Colon (tissue), 2 donors: Measurements from ENCODE around the gene C1QTNF5.
A peak's percentile ranks its signal among the peaks of the same experiment; 100 is the strongest.

Source experiments
- FAIRE-seq: peaks from 2 replicates; lab custom pipeline; 2012; peaks lifted over from hg19 to GRCh38; lab: Jason Lieb, UNC
- donor health status: control.
- donor health status: control.

C1QTNF5 gene

DNA sequence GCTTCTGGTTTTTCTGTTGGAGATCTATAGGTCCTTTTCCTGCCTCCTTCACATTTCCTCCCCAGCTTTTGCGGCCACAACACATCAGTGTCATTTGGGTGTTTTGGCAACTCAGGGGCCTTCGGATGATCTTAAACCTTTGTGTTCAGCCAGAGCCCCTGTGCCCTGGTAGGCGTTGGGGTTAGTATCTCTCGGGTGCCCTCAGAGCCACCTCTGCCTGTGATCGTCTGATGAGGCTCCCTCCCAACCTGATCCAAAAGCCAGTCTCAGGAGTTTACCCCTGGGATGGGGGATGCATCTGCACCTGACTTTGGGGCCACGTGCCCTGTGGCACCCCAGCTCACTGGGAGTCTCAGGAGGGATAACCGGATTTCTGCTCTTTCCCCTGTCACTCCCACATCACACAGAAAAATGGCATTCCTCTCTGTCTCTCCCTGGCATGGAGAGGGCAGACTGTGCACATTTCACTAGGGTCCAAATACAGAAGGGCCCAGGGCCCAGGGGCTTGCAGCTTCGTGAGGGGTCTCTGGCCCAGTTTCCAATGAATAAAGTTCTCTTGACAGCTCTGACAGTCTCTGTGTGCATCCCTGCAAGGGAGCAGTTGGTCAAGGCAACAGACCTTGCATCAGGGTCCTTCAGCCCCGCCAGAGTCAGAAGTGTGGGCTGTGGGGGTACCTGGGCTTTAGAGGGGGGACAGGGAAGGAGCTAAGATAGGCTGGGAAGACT is 3.8 kb downstream of the C1QTNF5 start:
- no peak for FAIRE-seq

DNA sequence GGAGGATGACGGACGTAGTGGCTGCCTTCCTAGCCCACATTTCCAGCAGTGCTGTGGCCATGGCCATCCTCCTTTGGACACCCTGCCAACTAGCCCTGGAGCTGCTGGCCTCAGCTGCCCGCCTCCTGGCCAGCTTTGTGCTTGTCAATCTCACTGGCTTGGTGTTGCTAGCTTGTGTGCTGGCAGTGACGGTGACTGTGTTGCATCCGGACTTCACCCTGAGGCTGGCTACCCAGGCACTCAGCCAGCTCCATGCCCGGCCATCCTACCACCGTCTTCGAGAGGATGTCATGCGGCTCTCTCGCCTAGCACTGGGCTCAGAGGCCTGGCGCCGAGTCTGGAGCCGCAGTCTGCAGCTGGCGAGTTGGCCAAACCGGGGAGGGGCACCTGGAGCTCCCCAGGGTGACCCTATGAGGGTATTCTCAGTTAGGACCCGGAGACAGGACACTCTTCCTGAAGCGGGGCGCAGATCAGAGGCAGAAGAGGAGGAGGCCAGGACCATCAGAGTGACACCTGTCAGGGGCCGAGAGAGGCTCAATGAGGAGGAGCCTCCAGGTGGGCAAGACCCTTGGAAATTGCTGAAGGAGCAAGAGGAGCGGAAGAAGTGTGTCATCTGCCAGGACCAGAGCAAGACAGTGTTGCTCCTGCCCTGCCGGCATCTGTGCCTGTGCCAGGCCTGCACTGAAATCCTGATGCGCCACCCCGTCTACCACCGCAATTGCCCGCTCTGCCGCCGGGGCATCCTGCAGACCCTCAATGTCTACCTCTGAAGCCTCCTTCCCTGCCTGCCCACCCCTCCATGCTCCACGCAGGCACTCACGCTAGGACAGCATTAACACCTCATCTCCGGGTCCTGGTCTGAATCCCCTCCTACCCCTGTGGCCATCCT is 4.8 kb downstream of the C1QTNF5 start:
- no peak for FAIRE-seq

DNA sequence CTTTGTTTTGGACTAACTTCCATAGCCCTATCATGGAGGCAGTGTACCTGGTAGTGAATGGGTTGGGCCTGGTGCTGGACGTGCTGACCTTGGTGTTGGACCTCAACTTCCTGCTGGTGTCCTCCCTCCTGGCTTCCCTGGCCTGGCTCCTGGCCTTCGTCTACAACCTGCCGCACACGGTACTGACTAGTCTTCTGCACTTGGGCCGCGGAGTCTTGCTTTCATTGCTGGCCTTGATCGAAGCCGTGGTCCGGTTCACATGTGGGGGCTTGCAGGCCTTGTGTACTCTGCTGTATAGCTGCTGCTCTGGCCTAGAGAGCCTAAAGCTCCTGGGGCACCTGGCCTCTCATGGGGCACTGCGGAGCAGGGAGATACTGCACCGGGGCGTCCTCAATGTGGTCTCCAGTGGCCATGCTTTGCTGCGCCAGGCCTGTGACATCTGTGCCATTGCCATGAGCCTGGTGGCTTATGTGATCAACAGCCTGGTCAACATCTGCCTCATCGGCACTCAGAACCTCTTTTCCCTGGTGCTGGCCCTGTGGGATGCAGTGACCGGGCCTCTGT is 5.5 kb downstream of the C1QTNF5 start:
- no peak for FAIRE-seq

DNA sequence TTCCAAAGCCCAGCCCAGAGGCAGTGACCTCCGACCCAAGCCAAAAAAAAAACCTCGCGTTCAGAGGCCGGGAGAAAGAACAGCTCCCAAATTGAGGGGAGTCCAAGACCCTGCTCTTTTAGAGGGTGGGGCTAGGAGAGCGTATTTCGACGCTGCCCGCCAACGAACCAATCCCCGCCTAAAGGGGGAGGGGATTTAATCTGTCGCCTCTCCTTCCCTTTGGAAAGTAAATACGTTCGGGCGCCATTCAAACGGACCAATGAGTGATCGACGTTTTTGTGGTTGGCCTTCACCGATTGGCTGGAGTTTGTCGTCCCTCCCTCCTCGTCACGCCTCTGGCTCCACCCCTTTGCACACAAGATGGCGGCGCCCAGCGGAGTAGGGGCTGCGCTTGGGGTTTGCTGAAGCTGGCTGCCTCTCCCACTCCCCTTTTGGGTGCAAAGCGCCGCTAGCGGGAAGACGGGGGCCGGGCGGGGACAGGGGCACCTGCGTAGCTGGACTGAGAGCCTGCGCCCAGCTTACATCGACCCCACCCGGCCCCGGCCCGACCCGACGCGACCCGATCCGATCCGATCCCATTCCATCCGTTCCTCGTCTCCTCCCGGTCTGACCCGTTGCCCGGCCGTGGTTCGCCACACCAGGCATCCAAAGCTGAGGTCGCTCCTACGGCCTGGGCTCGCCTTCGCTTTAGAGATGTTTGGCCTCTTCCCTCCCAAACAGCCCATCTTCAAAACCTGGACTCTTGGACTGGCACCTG is 6.3 kb downstream of the C1QTNF5 start, which contains the start of gene RNF26:
RNF26 (plus strand) TSS at position 354 of the 757 bp plus-strand sequence. CDS start 596 bp downstream, outside the sequence.
- FAIRE-seq, result peak; percentile 96

DNA sequence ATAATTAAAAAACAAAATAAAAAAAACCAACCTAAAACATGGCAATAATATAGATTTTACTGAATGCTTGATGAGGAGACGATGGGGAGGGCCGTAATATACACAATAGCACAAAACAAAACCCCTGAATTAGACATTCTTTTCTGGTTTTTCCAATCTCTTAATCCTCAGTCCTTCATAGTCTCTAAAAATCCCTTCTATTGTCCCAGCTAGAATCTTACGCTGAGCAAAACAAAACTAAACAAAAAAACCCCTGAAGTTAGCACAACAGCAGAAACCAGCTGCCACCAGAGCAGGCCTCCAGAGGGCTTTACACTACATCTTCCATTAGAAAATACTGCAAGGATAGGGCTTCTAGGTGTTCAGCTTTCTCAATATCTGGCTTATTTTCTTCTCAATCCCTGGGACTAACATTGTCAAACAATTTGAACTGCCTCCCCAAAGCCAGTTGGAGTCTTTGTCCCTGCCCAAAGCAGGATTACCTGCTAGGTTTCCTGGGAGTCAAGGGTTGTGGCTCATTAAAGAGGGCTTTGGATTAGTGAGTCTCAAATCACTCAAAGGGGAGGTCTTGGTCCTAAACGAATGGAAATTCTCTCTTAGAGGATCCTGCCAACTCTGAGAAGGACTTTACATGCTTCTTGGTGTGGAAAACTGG is 8.4 kb downstream of the C1QTNF5 start:
- no peak for FAIRE-seq

DNA sequence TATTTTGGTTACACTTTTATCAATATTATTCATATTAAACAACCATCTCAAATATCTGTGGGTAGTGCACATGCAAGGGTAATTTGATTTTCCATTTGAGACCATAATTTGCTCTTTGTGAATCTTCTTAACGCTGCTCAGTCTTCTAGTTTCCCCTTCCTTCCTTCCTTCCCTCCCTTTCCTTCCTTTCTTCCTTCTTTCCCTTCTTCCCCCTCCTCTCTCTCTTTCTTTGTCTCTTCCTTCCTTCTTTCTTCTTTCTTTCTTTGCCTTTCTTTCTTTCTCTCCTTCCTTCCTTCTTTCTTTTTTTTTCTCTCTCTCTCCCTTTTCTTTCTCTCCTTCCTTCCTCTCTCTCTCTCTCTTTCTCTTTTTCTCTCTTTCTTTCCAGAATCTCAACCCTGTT is 10.4 kb downstream of the C1QTNF5 start:
- FAIRE-seq, result no peak

DNA sequence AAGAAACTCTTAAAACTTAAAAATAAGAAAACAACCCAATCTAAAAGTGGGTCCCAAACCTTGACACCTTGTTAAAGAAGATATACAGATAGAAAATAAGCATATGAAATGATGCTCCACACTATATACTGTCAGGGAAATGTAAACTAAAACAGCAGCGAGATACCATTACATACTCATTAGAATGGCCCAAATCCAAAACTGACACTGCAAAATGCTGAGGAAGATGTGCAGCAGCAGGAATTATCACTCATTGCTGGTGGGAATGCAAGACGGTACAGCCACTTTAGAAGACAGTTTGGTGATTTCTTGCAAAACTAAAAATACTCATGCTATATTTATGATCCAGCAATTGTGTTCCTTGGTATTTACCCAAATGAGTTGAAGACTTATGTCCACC is 11.4 kb downstream of the C1QTNF5 start:
- no peak for FAIRE-seq

DNA sequence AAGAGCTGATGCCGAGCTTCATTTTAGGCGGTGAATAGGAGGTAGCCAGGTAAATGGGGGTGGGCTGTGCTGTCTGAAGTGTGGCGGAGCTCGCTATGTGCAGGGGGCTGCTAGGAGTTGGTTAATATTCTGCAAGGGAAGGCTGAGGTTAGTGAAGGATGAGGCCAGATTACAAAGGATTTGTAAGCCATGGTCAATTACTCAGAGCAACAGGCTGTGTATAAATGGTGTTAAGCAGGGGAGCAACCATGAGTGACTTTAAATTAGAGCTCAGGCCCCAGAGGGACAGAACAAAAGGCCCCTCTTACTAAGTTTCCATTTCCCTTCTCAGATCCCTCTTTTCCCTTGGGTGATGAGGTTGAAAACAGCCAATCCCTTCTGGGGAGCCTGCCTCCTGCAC is 16.5 kb downstream of the C1QTNF5 start:
- FAIRE-seq, result no peak

DNA sequence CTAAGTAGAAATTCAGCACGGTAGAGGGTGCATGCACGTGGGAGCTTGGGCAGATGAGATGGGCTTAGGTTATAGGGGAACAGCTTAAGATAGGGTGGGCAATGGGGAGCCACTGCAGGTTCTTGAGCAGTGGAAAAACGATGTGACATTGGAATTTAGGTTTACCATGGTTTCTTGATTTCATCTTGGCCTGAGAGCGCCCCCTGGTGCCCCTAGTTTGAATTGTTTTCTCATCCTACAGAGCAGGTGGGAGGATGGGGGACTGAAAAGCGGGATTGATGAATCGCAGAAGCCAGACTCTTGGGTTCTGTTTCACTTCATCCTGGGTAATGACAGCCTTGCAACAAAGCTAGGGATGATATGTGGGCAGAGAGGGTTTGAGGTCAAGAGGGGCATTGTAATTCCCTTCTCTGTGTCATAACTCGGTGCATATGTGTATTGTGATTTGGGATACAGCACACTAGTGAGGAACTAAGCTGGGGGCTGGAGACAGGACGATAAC is 17.1 kb downstream of the C1QTNF5 start:
- FAIRE-seq, result no peak

DNA sequence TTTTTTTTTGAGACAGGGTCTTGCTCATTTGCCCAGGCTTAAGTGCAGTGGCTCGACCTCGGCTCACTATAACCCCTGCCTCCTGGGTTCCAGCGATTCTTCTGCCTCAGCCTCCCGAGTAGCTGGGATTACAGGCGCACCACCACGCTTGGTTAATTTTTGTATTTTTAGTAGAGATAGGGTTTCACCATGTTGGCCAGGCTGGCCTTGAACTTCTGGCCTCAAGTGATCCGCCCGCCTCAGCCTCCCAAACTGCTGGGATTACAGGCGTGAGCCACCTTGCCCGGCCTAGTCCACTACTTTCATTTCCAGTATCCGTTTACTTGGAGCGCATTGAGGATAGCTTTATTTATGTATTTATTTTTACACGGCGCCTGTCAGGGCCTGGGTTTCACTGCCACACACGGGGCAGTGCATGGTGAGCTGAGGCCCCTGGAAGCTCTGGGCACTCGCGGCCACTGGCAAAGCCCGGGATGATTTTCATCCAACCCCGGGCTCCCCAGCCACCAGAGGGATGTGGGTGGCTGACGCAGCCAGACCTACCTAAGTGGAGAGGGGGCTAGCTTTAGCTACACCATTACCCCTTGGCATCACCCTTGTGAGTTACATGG is 17.7 kb downstream of the C1QTNF5 start:
- no peak for FAIRE-seq

DNA sequence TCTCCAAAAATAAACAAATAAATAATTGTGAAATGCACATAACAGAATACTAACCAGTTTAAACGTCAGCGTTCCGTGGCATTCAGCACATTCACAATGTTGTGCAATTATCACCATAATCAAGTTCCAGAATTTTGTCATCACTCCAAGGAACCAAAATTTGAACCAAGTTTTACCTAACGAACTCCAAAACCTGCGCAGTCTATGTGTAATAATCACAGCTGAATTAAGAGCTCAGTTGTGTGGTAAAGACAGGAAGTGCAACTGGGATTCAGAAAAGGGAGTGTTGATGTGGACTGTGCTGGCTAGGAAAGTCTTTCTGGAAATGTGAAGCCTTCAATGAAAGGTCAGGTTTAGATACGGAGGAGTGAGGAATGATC is 18.3 kb downstream of the C1QTNF5 start:
- no peak for FAIRE-seq

DNA sequence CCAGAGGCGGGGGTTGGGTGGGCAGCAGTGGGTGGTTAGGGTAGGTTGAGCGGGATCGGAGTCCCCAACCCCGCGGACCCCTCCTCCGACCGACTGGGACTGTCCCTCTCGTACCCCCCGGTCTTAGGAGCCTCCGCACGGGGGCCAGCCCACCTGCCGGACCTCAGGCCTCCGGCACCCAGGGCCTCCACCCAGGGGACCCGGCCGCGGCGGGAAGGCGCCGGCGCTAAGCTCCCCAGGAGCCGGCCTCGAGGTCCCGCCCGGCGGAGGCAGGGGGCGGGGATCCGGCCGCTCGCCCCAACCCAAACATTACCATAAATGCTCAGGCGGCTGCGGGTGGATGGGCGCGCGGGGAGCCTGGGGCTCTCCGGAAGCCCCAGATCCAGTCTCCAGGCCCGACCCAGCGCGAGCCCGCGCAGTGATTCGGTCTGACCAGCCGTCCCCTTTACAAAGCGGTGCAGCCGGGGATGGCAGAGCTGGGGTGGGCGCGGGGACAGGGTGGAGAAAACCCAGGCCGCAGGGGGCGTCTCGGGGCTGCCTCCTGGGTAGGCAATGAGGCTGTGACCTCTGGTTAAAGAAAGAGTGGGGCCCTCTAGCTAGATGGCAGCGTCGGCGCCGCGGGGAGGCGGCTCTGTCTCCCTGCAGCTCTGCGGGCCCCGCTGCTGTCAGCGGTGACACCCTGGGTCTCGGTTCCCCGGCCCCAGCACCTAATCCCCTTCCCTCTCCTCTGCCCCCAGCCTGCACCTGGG is 19.7 kb downstream of the C1QTNF5 start:
- FAIRE-seq, result no peak

DNA sequence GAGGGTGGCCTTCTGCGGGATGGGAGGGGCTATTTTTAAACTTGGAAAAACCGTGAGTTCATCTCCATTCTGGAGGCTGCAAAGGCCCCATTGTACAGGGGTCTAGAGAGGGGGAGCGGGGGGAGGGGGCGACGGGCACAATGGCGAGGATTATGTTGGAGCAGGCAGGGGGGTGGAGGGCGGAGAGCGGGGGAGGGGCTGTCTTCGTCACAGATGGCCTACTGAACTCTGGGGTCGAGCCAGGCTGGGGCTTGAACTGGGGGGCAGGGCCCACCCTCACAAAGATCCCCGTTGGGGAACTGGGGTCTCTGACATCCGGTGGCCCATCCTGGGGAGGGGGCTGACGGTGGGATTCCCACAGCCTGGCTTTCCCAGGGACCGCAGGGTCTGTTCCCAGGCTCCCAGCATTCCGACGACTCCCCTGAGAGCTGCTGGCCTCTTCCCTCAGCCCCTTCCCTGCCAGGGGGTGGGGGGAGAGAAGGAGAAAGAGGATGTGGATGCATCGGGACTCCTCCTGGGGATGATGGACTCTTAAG is 20.4 kb downstream of the C1QTNF5 start:
- no peak for FAIRE-seq

DNA sequence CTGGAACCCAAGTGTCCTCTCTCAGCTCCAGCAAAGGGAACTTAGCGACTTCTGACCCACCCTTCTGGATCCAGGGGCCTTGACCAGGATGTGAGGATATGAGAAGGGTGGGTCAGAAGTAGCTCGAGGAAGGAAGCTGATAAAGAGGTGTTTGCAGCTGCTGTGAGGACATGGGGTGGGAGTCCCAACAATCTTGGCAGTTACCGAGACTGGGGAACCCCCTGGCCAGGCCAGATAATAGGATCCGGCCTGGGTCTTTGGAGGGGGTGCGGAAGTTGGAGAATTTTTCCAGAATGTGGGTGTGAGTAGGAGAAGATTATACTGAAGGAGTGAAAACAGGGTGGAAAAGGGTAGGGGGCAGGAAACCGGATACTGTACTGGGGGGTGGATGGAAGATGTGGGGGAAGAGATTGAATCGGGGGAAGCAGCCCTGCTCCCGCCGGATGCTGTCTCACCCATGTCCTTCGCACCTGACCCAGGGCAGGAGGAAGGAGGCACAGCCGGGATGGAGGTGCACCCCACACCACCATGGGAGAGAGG is 20.9 kb downstream of the C1QTNF5 start:
- no peak for FAIRE-seq

DNA sequence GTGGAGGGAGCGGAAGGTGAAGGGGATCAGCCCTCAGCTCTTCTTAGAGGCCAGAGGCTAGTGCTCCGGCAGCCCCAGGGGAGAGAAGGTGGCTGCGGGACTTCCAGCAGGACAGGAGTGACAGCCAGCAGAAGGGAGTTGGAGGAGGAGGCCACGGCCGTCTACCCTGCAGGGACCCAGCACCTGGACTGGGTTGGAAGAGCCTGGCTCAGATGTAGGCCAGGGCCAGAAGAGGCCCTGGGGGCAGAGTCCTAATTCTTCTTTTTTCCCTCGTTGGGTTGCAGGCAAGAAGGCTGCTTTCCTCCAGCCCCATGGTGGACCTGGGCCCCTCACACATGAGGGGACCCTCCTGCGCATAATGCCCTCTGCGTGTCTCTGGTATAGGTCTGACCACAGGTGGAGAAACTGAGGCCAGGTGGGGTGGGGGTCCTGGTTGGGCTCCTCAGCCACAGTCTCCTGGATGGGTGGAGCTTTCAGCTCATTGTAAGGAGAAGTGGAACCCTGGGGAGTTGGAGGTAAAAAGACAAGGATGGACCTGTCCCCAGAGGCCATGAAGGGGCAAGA is 21.5 kb downstream of the C1QTNF5 start:
- no peak for FAIRE-seq

DNA sequence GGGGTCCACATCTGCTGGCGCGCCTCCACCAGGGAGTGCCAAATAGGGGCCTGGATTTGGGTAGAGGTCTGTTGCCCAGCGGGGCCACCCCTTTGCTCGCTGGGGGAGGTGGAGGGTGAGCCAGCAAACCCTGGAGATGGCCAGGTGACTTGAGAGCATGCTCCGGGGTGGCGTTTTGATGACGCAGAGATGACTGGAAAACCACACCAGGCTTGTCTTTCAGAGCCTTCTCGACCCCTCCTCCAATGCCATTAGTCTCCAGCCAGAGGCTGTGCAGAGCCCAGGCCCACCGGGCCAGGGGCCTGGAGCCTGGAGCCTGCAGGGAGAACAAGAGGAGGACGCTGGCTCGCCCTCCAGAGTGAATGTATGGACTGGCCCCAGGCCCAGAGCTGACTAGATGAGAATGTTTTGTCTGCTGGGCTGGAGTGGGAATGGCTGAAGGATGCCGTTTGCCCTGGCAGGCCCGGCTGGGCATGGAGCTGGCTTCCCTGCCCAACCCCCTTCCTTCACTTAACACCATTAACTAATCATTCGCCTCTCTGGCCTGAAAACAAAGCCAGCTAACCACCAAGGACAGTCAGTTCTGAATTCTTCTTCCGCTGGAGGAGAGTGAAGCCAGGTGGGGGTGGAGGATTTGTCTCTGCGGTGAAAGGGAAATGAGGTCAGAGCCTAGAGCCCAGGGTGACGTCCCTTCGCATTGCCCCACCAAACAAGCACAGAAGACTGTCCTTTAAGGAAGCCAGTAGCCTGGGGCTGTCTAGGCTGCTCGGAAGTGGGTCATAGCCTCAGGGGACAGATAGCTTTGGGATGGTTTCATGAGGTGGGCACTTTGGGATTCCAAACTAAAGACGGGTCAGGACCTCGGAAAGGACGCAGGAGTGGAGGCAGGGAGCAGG is 22.2 kb downstream of the C1QTNF5 start:
- FAIRE-seq, result no peak

DNA sequence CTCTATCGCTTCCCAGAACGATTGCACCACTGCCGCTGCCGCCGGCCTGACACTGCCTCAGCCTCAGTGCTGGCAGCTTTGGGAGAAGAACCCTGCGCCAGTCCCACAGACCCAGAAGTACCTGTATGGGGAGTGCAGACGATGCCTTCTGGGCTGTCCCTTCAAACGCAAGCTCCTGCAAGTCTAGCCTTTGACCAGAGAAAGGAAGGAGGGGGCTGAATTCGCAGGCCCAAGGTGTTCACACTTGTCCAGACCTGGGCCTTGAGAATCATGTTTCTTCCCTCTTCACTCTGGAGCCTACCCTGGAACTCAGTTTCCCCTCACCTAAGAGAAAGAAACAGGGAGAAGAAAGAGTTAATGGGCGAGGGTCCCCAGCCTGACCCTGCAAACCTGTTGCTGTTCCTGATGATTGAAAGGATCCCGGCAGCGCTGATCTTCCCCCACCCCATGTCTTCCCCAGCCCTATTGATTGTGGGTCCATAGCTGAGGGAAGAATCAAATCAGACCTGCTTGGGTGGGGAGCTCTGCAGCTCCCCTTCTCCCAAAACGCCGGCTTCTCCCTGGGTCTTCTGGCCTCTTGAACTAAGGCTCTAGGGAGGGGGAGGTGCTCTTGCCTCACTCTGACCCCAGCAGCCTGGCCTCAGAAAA is 23.0 kb downstream of the C1QTNF5 start:
- no peak for FAIRE-seq
